Panc1 (cell line): ENCODE measurements around the gene RAB7B. TPM values are rescaled to one million over a fixed set of nuclear protein-coding genes. Genes with fewer than 3 reads are reported as not detected.
A peak's percentile ranks its signal among the peaks of the same experiment; 100 is the strongest.

ENCODE experiments used
- ATAC-seq: fragments of 200-7000 bp; cut with Tn5 transposase; 2 replicates; pipeline ENCODE4 v1.9.1; 2020; ENCODE audit warnings: mild to moderate bottlenecking, moderate library complexity
- BruUV-seq: library from RNA; stranded (reverse); fragments of 400-500 nt; replicated peaks from 2 replicates; lab custom pipeline; 2021; lab: Mats Ljungman, UMichigan
- CTCF ChIA-PET: fragments of 300-600 bp; sonication (Branson Sonifier 250); formaldehyde crosslinking; loops from one replicate; lab custom pipeline; 2022; ENCODE audit warnings: antibody characterized with exemption; lab: Charles Lee
- POLR2A ChIA-PET: fragments of 300-600 bp; sonication (Branson Sonifier 250); formaldehyde crosslinking; loops from one replicate; lab custom pipeline; 2022; ENCODE audit warnings: antibody characterized with exemption; lab: Charles Lee
- DNase-seq: peaks from one replicate; pipeline ENCODE4 v3.0.0-alpha.2; 2010; ENCODE audit warnings: low read depth, low spot score
- H3K27ac ChIP-seq: 2 replicates; pipeline ENCODE4 v1.5.1; 2011; ENCODE audit warnings: mild to moderate bottlenecking, low read length, inconsistent platforms
- H3K27me3 ChIP-seq: fragments of 200-500 bp; sonication (Bioruptor generic); 2 replicates; pipeline ENCODE4 v1.6.0; 2014; ENCODE audit warnings: low read length, inconsistent platforms; ENCODE audit not compliant: control insufficient read depth, insufficient read depth
- H3K36me3 ChIP-seq: fragments of 200-500 bp; sonication (Bioruptor generic); 2 replicates; pipeline ENCODE4 v1.5.1; 2014; ENCODE audit warnings: inconsistent platforms, mild to moderate bottlenecking, low read length, moderate library complexity; ENCODE audit not compliant: control insufficient read depth, insufficient read depth
- H3K4me1 ChIP-seq: 2 replicates; pipeline ENCODE4 v1.5.1; 2011; ENCODE audit warnings: inconsistent platforms, mild to moderate bottlenecking, low read length, moderate library complexity; ENCODE audit not compliant: control insufficient read depth, insufficient read depth
- H3K4me3 ChIP-seq, 2 experiments: 2 replicates each; pipeline ENCODE4 v1.5.1; 2011 to 2012; ENCODE audit warnings: low read depth in 2 of 2, low read length in 2 of 2, mild to moderate bottlenecking in 2 of 2, inconsistent platforms in 1 of 2, moderate library complexity in 1 of 2
- H3K9me3 ChIP-seq: fragments of 200-500 bp; sonication (Bioruptor generic); 2 replicates; pipeline ENCODE4 v1.5.1; 2014; ENCODE audit warnings: low read depth, mild to moderate bottlenecking, inconsistent platforms, low read length, moderate library complexity; ENCODE audit not compliant: control insufficient read depth, insufficient read depth
- CTCF ChIP-seq: fragments of 450-650 bp; IDR thresholded peaks from 2 replicates; pipeline ENCODE4 v1.5.1; 2017; ENCODE audit warnings: mild to moderate bottlenecking
- POLR2AphosphoS5 ChIP-seq: IDR thresholded peaks from 2 replicates; pipeline ENCODE4 v1.6.1; 2012; ENCODE audit warnings: mild to moderate bottlenecking, low read depth, low read length, moderate library complexity
- REST ChIP-seq, 2 experiments: IDR thresholded peaks; 2 replicates each; pipeline ENCODE4 v1.6.1; 2011 to 2012; ENCODE audit warnings: low read depth in 2 of 2, control low read depth in 1 of 2, low read length in 1 of 2, mild to moderate bottlenecking in 1 of 2, moderate library complexity in 1 of 2; ENCODE audit not compliant: insufficient read depth in 1 of 2
- SIN3A ChIP-seq: IDR thresholded peaks from 2 replicates; pipeline ENCODE4 v1.6.1; 2012; ENCODE audit warnings: low read depth, mild to moderate bottlenecking, low read length, moderate library complexity, borderline replicate concordance; ENCODE audit not compliant: insufficient read depth
- TCF7L2 ChIP-seq: IDR thresholded peaks from 2 replicates; pipeline ENCODE4 v1.6.1; 2011; ENCODE audit warnings: mild to moderate bottlenecking, low read depth, low read length, inconsistent platforms
- in situ Hi-C: cut with HindIII; loops from 2 replicates; pipeline ENCODE4 v1.10.0; 2016; ENCODE audit warnings: low sequenced_read_pairs, low pct_unique_long_range_greater_than_20kb
- intact Hi-C: fragments of 100-400 bp; cut with micrococcal nuclease; formaldehyde crosslinking; loops from one replicate; pipeline ENCODE4 v1.10.0; 2022; ENCODE audit not compliant: unreplicated experiment
- total RNA-seq: library from RNA; stranded (reverse); gene quantifications from one replicate; pipeline ENCODE4 v1.2.1, GENCODE V29; 2021; ENCODE audit not compliant: unreplicated experiment

RAB7B gene
- total RNA-seq, 1 experiment from 2014 or later, result 0.05 TPM

GRCh38 chr1:205973377-205974232 lies 29.6 kb downstream of the RAB7B start:
- TF ChIP-seq CTCF (no peak), SIN3A (no peak), POLR2AphosphoS5 (no peak), REST (IDR thresholded peaks at IDR 0.05; ENCODE audit: insufficient read depth in 1 of 2, low read depth in 2 of 2, low read length in 1 of 2) (no peak), TCF7L2 (no peak)
- in situ Hi-C loops (no loop called here), intact Hi-C loops (no loop called here)
- CTCF ChIA-PET, result no interaction called here
- Histone ChIP-seq H3K9me3 (no peaks in the 10 kb centered on the region), H3K36me3 (no peaks in the 10 kb centered on the region), H3K4me3 (no peak overlapping the region), H3K4me1 (no peaks in the 10 kb centered on the region), H3K27ac (no peak overlapping the region), H3K27me3 (no peaks in the 10 kb centered on the region; the same call in 1 of the 2 replicates)
- DNase-seq (no peak), ATAC-seq (no peak)
- no TSS peak for BruUV-seq
- POLR2A ChIA-PET, result no interaction called here

- ChIA-PET POLR2A (interaction anchor here (0.7 kb wide), 1 partner anchor 181 kb away, joined by 4 read pairs; no protein-coding TSS in a partner anchor), CTCF (interaction anchor here (0.7 kb wide), 1 partner anchor 181 kb away, joined by 3 read pairs; no protein-coding TSS in a partner anchor)
- Histone ChIP-seq H3K4me3 (no peak overlapping the region), H3K36me3 (no peaks in the 10 kb centered on the region), H3K27me3 (no peaks in the 10 kb centered on the region; the same call in 1 of the 2 replicates), H3K27ac (no peak overlapping the region), H3K4me1 (no peaks in the 10 kb centered on the region), H3K9me3 (no peaks in the 10 kb centered on the region)
- ATAC-seq (0 out of 2 replicates have a peak, but pooled peaks have one; percentile 35), DNase-seq (no peak)
- intact Hi-C loops (no loop called here), in situ Hi-C loops (no loop called here)
- TF ChIP-seq POLR2AphosphoS5 (no peak), SIN3A (no peak), CTCF (no peak), TCF7L2 (no peak), REST (IDR thresholded peaks at IDR 0.05; ENCODE audit: insufficient read depth in 1 of 2, low read depth in 2 of 2, low read length in 1 of 2) (no peak)
- no TSS peak for BruUV-seq
Measured at GRCh38 chr1:205972491-205973168, 30.6 kb downstream of the RAB7B start.
